ENCODE results near the gene FHL5.
"Not testable (repeated sequence)": the region's sequence is repeated elsewhere in the genome, so short reads cannot be mapped to it uniquely, and the experiment has no call there.

Gene FHL5

DNA sequence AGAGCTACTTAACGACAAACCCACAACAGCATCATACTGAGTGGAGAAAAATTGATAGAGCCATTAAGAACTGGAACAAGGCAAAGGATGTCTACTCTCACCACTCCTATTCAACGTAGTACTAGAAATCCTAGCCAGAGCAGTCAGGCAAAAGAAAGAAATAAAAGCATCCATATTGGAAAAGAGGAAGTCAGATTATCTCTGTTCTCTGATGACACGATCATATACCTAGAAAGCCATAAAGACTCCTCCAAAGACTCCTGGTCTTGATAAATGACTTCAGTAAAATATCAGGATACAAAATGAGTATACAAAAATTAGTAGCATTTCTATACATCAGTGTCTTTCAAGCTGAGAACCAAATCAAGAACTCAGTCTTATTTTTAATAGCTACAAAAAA lies 17.0 kb upstream of the FHL5 start:
- Histone ChIP-seq H3K4me3 (ENCODE audit: low read length, poor library complexity, severe bottlenecking) (no peak overlapping the region), H3F3A (ENCODE audit: low read depth) (no peaks in the 10 kb centered on the region), H3K9me3 (ENCODE audit: insufficient read depth, low read depth, low read length) (no peaks in the 10 kb centered on the region), H3K4me1 (ENCODE audit: insufficient read depth, low read length, poor library complexity, severe bottlenecking) (no peaks in the 10 kb centered on the region), H3K9ac (ENCODE audit: low read depth, low read length, poor library complexity, severe bottlenecking) (no peak overlapping the region), H3K36me3 (ENCODE audit: insufficient read depth, low read length) (peaks cover 63% of the 10 kb centered on the region), H3K4me2 (ENCODE audit: low read depth, low read length, poor library complexity, severe bottlenecking) (no peak overlapping the region), H3K27me3 (ENCODE audit: insufficient read depth, low read length, poor library complexity, severe bottlenecking) (no peaks in the 10 kb centered on the region), H3K9me2 (replicated peaks; ENCODE audit: low read depth, low read length) (no peaks in the 10 kb centered on the region), H4K20me1 (ENCODE audit: insufficient read depth, low read length, poor library complexity, severe bottlenecking) (no peaks in the 10 kb centered on the region), H3K79me2 (ENCODE audit: insufficient read depth, low read length) (no peaks in the 10 kb centered on the region), H2AFZ (ENCODE audit: low read length) (no peak overlapping the region)
- TF ChIP-seq CTCF (conservative IDR thresholded peaks at IDR 0.05; ENCODE audit: low read length) = no peak
- no peak for TF ChIP-seq EZH2phosphoT487 (IDR thresholded peaks at IDR 0.05; ENCODE audit: borderline replicate concordance)

DNA sequence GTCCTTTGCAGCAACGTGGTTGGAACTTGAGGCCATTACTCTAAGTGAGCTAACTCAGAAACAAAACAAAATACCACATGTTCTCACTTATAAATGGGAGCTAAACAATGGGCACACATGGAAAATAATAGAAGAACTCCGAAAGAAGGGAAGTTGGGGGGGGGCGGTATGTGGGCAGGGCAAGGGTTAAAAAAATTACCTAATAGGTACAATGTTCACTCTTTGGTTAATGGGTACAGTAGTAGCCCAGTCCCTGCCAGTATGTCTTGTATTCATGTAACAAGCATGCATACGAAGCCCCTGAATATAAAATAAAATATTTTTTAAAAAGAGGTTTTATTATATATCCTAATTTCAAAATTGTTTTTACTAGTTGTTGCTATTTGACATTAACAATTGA lies 15.3 kb upstream of the FHL5 start:
- no peak overlapping the region for H2AFZ ChIP-seq (ENCODE audit: low read length)
- no peaks in the 10 kb centered on the region for H3K9me3 ChIP-seq (ENCODE audit: insufficient read depth, low read depth, low read length)
- H3K4me3 ChIP-seq (ENCODE audit: low read length, poor library complexity, severe bottlenecking) = no peak overlapping the region
- H3K4me1 ChIP-seq (ENCODE audit: insufficient read depth, low read length, poor library complexity, severe bottlenecking) = no peaks in the 10 kb centered on the region
- H3K27me3 ChIP-seq (ENCODE audit: insufficient read depth, low read length, poor library complexity, severe bottlenecking) = no peaks in the 10 kb centered on the region
- no peak for TF ChIP-seq CTCF (conservative IDR thresholded peaks at IDR 0.05; ENCODE audit: low read length)
- no peaks in the 10 kb centered on the region for H4K20me1 ChIP-seq (ENCODE audit: insufficient read depth, low read length, poor library complexity, severe bottlenecking)
- H3K9me2 ChIP-seq (replicated peaks; ENCODE audit: low read depth, low read length) = no peaks in the 10 kb centered on the region
- no peak overlapping the region for H3K4me2 ChIP-seq (ENCODE audit: low read depth, low read length, poor library complexity, severe bottlenecking)
- H3K9ac ChIP-seq (ENCODE audit: low read depth, low read length, poor library complexity, severe bottlenecking) = no peak overlapping the region
- H3F3A ChIP-seq (ENCODE audit: low read depth) = no peaks in the 10 kb centered on the region
- H3K36me3 ChIP-seq (ENCODE audit: insufficient read depth, low read length) = peaks cover 71% of the 10 kb centered on the region
- H3K79me2 ChIP-seq (ENCODE audit: insufficient read depth, low read length) = no peaks in the 10 kb centered on the region

GRCh38 chr6:96554558-96554957 lies 8.4 kb upstream of the FHL5 start:
- H3K4me3 ChIP-seq (ENCODE audit: low read length, poor library complexity, severe bottlenecking) = no peak overlapping the region
- no peaks in the 10 kb centered on the region for H3K4me1 ChIP-seq (ENCODE audit: insufficient read depth, low read length, poor library complexity, severe bottlenecking)
- H3K9me3 ChIP-seq (ENCODE audit: insufficient read depth, low read depth, low read length) = no peaks in the 10 kb centered on the region
- no peaks in the 10 kb centered on the region for H4K20me1 ChIP-seq (ENCODE audit: insufficient read depth, low read length, poor library complexity, severe bottlenecking)
- no peak overlapping the region for H2AFZ ChIP-seq (ENCODE audit: low read length)
- no peaks in the 10 kb centered on the region for H3K9me2 ChIP-seq (replicated peaks; ENCODE audit: low read depth, low read length)
- H3F3A ChIP-seq (ENCODE audit: low read depth) = no peaks in the 10 kb centered on the region
- TF ChIP-seq EZH2phosphoT487 (IDR thresholded peaks at IDR 0.05; ENCODE audit: borderline replicate concordance) = no peak
- TF ChIP-seq CTCF (conservative IDR thresholded peaks at IDR 0.05; ENCODE audit: low read length) = no peak
- peaks cover 45% of the 10 kb centered on the region for H3K36me3 ChIP-seq (ENCODE audit: insufficient read depth, low read length)
- no peak overlapping the region for H3K9ac ChIP-seq (ENCODE audit: low read depth, low read length, poor library complexity, severe bottlenecking)
- no peak overlapping the region for H3K4me2 ChIP-seq (ENCODE audit: low read depth, low read length, poor library complexity, severe bottlenecking)
- H3K27me3 ChIP-seq (ENCODE audit: insufficient read depth, low read length, poor library complexity, severe bottlenecking) = no peaks in the 10 kb centered on the region
- no peaks in the 10 kb centered on the region for H3K79me2 ChIP-seq (ENCODE audit: insufficient read depth, low read length)

DNA sequence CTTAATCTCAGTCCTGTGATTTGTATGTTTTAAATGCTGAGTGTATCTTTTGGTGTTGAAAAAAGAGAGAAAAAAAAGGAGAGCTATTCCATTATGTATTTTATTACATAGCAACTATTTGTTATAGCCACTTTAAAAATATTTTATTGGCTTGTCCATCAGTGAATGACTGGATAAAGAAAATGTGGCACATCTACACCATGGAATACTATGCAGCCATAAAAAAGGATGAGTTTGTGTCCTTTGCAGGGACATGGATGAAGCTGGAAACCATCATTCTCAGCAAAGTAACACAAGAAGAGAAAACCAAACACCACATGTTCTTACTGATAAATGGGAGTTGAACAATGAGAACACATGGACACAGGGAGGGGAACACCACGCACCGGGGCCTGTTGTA lies 3.2 kb upstream of the FHL5 start:
- not testable (repeated sequence) for H4K20me1 ChIP-seq (ENCODE audit: insufficient read depth, low read length, poor library complexity, severe bottlenecking); H2AFZ ChIP-seq (ENCODE audit: low read length); H3K27me3 ChIP-seq (ENCODE audit: insufficient read depth, low read length, poor library complexity, severe bottlenecking); H3K4me1 ChIP-seq (ENCODE audit: insufficient read depth, low read length, poor library complexity, severe bottlenecking); H3K4me2 ChIP-seq (ENCODE audit: low read depth, low read length, poor library complexity, severe bottlenecking); H3K9me3 ChIP-seq (ENCODE audit: insufficient read depth, low read depth, low read length); H3K4me3 ChIP-seq (ENCODE audit: low read length, poor library complexity, severe bottlenecking); H3K9ac ChIP-seq (ENCODE audit: low read depth, low read length, poor library complexity, severe bottlenecking); H3K9me2 ChIP-seq (replicated peaks; ENCODE audit: low read depth, low read length); H3K36me3 ChIP-seq (ENCODE audit: insufficient read depth, low read length); H3F3A ChIP-seq (ENCODE audit: low read depth); H3K79me2 ChIP-seq (ENCODE audit: insufficient read depth, low read length)
